OCI-LY1 (cell line): ENCODE data around the gene AKT3.

Experiments
- H2AFZ ChIP-seq: fragments of 200-600 bp; sonication (generic), shearing (Covaris generic); 2 replicates; pipeline ENCODE4 v1.6.0; 2014; ENCODE audit warnings: antibody characterized with exemption, mild to moderate bottlenecking, low read length
- H3F3A ChIP-seq: fragments of 200-600 bp; sonication (generic), shearing (Covaris generic); 2 replicates; pipeline ENCODE4 v1.6.0; 2014; ENCODE audit warnings: mild to moderate bottlenecking, antibody characterized with exemption, low read length, moderate library complexity; ENCODE audit not compliant: insufficient read depth
- H3K27ac ChIP-seq: fragments of 200-600 bp; sonication (generic); 2 replicates; pipeline ENCODE4 v1.5.1; 2014; ENCODE audit warnings: low read length, mixed run types, mild to moderate bottlenecking, low read depth; ENCODE audit not compliant: poor library complexity, severe bottlenecking
- H3K27me3 ChIP-seq: fragments of 200-600 bp; sonication (generic); 2 replicates; pipeline ENCODE4 v1.6.0; 2014; ENCODE audit warnings: antibody characterized with exemption, mild to moderate bottlenecking, low read length, moderate library complexity; ENCODE audit not compliant: insufficient read depth
- H3K36me3 ChIP-seq: fragments of 200-600 bp; sonication (generic); 2 replicates; pipeline ENCODE4 v1.6.1; 2014; ENCODE audit warnings: mild to moderate bottlenecking, antibody characterized with exemption, low read length, moderate library complexity, mixed read lengths; ENCODE audit not compliant: insufficient read depth
- H3K4me1 ChIP-seq: fragments of 200-600 bp; sonication (generic); 2 replicates; pipeline ENCODE4 v1.5.1; 2014; ENCODE audit warnings: mild to moderate bottlenecking, low read length, moderate library complexity; ENCODE audit not compliant: insufficient read depth, severe bottlenecking
- H3K4me2 ChIP-seq: fragments of 200-600 bp; sonication (generic), shearing (Covaris generic); 2 replicates; pipeline ENCODE4 v1.6.1; 2014; ENCODE audit warnings: low read length
- H3K4me3 ChIP-seq: fragments of 200-600 bp; sonication (generic); 2 replicates; pipeline ENCODE4 v1.5.1; 2014; ENCODE audit warnings: low read length, low read depth, mild to moderate bottlenecking, mixed read lengths; ENCODE audit not compliant: poor library complexity, severe bottlenecking
- H3K79me2 ChIP-seq: fragments of 200-600 bp; shearing (Covaris generic); 2 replicates; pipeline ENCODE4 v1.6.1; 2016; ENCODE audit warnings: mixed run types, low read length, mixed read lengths; ENCODE audit not compliant: insufficient read depth
- H3K9ac ChIP-seq: fragments of 200-600 bp; sonication (generic), shearing (Covaris generic); 2 replicates; pipeline ENCODE4 v1.6.1; 2014; ENCODE audit warnings: mild to moderate bottlenecking, low read length, mixed read lengths
- H3K9me2 ChIP-seq: fragments of 200-600 bp; sonication (generic), shearing (Covaris generic); 2 replicates; pipeline ENCODE4 v1.6.1; 2014; ENCODE audit warnings: low read depth, mild to moderate bottlenecking, low read length, mixed read lengths
- H3K9me3 ChIP-seq: fragments of 200-600 bp; shearing (Covaris generic); 2 replicates; pipeline ENCODE4 v1.6.1; 2014; ENCODE audit warnings: low read length, mixed read lengths
- H4K20me1 ChIP-seq: fragments of 200-600 bp; sonication (generic), shearing (Covaris generic); 2 replicates; pipeline ENCODE4 v1.6.0; 2016; ENCODE audit warnings: mild to moderate bottlenecking, low read length; ENCODE audit not compliant: insufficient read depth
- EZH2 ChIP-seq: fragments of 200-600 bp; sonication (generic), shearing (Covaris generic); IDR thresholded peaks from 2 replicates; pipeline ENCODE4 v1.8.0; 2017; ENCODE audit warnings: borderline replicate concordance, mixed run types, mild to moderate bottlenecking, antibody characterized with exemption, low read length, moderate library complexity, mixed read lengths
- TF ChIP-seq, protein P1 (sequence below): fragments of 200-600 bp; sonication (generic), shearing (Covaris generic); IDR thresholded peaks from 2 replicates; pipeline ENCODE4 v1.5.1; 2017; ENCODE audit warnings: mild to moderate bottlenecking, antibody characterized with exemption, low read length, moderate library complexity, mixed read lengths

The AKT3 gene

DNA sequence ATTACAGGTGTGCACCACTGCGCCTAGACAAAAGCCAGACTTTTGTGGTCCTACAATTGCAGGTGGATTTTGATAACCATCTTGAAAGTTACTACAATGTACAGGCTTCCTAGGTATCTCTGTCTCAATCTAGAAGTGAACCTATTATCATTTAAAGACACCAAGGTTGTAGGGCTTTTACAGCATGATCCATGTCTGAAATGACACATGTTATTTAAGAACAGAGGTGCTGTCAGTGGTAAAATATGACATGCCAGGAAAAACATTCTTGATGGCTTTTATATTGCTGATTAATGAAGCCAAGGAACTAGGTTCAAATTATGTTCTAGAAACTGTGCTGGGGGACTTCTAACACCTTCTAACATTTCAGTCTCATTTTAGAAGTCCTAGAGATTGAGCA lies 341.1 kb downstream of the AKT3 start:
- Histone ChIP-seq H3K27ac (no peak overlapping the region), H3K9ac (no peak overlapping the region)

GRCh38 chr1:243508303-243508713 lies 341.7 kb downstream of the AKT3 start:
- Histone ChIP-seq H3K9ac (no peak overlapping the region), H3K36me3 (no peaks in the 10 kb centered on the region), H3K27ac (no peak overlapping the region), H3K4me1 (no peaks in the 10 kb centered on the region), H3K27me3 (no peaks in the 10 kb centered on the region), H3K9me2 (no peaks in the 10 kb centered on the region), H2AFZ (no peak overlapping the region), H3K4me3 (no peak overlapping the region), H3F3A (no peaks in the 10 kb centered on the region), H3K4me2 (no peak overlapping the region), H4K20me1 (no peaks in the 10 kb centered on the region), H3K9me3 (no peaks in the 10 kb centered on the region), H3K79me2 (no peaks in the 10 kb centered on the region)
- TF ChIP-seq, protein P1, sequence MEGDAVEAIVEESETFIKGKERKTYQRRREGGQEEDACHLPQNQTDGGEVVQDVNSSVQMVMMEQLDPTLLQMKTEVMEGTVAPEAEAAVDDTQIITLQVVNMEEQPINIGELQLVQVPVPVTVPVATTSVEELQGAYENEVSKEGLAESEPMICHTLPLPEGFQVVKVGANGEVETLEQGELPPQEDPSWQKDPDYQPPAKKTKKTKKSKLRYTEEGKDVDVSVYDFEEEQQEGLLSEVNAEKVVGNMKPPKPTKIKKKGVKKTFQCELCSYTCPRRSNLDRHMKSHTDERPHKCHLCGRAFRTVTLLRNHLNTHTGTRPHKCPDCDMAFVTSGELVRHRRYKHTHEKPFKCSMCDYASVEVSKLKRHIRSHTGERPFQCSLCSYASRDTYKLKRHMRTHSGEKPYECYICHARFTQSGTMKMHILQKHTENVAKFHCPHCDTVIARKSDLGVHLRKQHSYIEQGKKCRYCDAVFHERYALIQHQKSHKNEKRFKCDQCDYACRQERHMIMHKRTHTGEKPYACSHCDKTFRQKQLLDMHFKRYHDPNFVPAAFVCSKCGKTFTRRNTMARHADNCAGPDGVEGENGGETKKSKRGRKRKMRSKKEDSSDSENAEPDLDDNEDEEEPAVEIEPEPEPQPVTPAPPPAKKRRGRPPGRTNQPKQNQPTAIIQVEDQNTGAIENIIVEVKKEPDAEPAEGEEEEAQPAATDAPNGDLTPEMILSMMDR, result no peak
- no peak for TF ChIP-seq EZH2

More for the DNA sequence above, 341.1 kb downstream of the AKT3 start:
- no peaks in the 10 kb centered on the region for H3K27me3 ChIP-seq
- H3K9me3 ChIP-seq, result no peaks in the 10 kb centered on the region
- H3K36me3 ChIP-seq, result no peaks in the 10 kb centered on the region
- H3K9me2 ChIP-seq, result no peaks in the 10 kb centered on the region
- H3K4me1 ChIP-seq, result no peaks in the 10 kb centered on the region
- no peaks in the 10 kb centered on the region for H4K20me1 ChIP-seq
- H3K79me2 ChIP-seq, result no peaks in the 10 kb centered on the region
- TF ChIP-seq, protein P1, result no peak
- no peak for TF ChIP-seq EZH2
- H3K4me2 ChIP-seq, result no peak overlapping the region
- H2AFZ ChIP-seq, result no peak overlapping the region
- H3K4me3 ChIP-seq, result no peak overlapping the region
- no peaks in the 10 kb centered on the region for H3F3A ChIP-seq

DNA sequence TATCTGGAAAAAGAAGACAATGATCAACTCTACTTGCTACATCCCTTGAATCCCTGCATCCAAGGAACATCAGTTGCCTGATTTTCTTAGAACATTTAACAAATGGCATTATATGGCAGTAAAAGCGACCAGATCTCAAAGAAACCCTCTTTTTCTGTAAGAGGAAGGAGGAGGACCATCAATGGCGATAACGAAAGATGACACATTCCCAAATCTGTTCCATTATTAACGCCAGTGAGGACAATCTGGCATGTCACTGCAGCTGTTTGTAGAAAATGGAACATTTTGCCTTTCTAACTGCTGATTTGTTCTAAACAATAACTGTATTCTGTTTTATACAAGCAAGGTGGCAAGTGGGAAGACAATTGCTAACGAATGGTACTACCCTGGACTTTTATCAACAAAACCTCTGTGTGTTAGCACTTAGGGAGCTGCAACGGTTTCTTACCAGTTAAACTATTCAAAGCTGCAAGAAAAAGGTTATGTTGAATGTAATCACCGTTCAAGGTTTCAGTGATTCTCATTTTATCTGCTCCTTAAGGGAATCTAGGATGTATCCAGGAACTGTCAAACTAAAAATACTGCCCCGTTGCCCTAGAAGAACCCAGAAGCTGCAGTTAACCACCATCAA lies 342.3 kb downstream of the AKT3 start:
- Histone ChIP-seq H3K9me2 (no peaks in the 10 kb centered on the region), H3K9ac (no peak overlapping the region), H3K4me3 (no peak overlapping the region), H3K4me1 (no peaks in the 10 kb centered on the region), H4K20me1 (no peaks in the 10 kb centered on the region), H3F3A (no peaks in the 10 kb centered on the region), H2AFZ (no peak overlapping the region), H3K27me3 (no peaks in the 10 kb centered on the region), H3K4me2 (no peak overlapping the region), H3K27ac (no peak overlapping the region), H3K36me3 (no peaks in the 10 kb centered on the region), H3K79me2 (no peaks in the 10 kb centered on the region), H3K9me3 (no peaks in the 10 kb centered on the region)
- no peak for TF ChIP-seq EZH2
- TF ChIP-seq, protein P1, result no peak
